ENCODE data around the gene MAP3K1.
A peak's percentile ranks its signal among the peaks of the same experiment; 100 is the strongest.

Gene MAP3K1

GRCh38 chr5:56849671-56850070, 34.3 kb downstream of the MAP3K1 start:
- no peak for DNase-seq

DNA sequence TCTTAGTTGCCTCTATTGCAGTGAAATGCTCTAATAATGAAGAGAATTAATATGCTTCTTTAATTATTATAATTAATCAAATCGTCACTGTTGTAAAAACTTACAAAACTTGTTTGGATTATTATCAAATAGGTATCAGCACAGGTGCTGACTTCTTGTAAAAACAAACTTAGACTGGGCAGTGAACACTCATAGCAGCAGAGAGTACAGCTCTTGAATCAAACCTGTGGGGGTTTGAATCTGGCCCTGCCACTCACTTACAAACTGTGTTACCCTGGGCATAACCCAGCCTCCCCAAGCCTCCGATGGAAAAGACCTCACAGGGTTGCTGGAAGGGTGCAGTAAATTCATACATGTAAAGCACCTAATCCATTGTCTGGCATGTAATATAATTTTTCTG, 35.1 kb downstream of the MAP3K1 start:
- DNase-seq: no peak

DNA sequence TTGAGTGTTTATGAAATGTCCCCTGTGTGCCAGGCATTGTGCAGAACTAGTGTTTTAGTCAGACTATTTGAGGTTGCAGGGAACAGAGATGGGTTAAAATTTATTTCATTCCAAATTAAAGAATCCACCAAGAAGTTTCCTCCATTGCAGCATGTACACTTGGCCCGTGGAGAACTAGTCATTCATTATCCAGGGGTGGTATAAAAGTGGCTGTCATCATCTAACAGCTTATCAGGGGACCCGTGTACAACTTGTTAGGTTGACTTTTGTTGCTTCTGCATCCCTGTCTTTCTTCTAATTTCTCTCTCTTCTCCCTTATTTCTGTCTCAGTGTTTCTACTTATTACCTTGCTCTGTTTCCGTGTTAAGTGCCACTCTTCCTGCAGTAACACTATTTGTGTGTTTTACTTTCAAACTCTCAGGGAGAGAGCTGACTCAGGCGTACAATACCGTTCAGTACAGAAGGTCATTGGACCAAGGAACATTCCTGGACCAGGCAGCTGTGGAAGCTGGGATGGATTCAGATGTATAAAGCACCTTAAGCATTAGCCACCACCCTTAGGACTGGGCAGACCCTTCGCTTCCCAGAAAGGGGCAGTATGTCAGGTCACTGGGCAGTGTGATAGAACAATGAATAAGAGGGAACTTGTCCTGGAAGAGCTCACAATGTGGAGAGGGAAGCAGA, 36.1 kb downstream of the MAP3K1 start:
- DNase-seq: no peak

DNA sequence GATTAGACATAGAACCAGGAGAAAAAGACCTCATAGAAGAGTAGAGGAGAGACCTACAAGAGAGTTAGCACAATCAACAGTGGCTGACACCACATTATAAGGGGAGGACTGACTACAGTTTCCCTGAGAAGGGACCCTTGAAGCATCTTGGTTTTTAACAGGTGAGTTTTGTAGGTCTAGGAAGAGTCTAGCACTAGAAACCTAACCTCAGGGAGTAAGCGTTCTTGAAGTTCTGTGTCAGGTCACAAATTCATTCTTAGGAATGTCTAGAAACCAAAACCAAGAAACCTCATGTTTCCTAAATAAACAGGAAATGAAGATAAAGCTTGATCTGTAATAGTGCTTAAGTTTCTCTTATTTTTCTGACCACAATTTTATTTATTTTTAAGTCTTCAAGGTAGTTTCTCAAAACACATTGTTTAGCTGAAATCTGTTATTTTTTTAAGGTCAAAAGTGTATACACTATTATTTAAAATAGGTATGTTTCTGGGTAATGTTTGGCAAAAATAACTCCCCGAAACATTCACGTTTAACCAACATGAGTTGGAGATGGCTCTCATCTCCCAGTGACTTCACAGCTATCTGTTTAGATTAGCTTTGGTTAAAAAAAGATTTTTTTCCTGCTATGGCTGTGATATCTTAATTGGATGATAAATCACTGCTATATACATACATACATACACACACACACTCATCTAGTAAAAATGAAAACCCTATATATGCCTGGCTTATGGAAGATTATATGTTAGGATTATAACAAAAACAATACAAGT, 37.1 kb downstream of the MAP3K1 start:
- DNase-seq: no peak

GRCh38 chr5:56853698-56854097, 38.3 kb downstream of the MAP3K1 start:
- no peak for DNase-seq

DNA sequence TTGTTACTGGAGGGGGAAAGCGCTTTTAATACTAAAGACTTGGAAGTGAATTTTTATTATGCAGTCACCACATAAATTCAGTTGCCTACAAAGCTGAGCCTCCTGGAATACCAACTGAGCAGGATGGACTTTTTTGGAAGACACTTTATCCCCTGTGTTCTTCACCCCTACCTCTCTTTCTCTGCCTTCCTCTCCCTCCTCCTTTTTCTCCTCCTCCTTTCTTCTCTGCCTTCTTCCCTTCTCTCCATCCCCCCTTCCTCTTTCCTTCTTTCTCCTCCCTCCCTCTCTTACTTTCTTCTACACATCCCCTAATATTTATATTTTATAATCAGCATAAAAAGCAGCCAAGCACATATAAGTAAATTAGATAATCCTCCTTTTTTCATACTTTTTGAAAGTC, 39.6 kb downstream of the MAP3K1 start:
- no peak for DNase-seq

DNA sequence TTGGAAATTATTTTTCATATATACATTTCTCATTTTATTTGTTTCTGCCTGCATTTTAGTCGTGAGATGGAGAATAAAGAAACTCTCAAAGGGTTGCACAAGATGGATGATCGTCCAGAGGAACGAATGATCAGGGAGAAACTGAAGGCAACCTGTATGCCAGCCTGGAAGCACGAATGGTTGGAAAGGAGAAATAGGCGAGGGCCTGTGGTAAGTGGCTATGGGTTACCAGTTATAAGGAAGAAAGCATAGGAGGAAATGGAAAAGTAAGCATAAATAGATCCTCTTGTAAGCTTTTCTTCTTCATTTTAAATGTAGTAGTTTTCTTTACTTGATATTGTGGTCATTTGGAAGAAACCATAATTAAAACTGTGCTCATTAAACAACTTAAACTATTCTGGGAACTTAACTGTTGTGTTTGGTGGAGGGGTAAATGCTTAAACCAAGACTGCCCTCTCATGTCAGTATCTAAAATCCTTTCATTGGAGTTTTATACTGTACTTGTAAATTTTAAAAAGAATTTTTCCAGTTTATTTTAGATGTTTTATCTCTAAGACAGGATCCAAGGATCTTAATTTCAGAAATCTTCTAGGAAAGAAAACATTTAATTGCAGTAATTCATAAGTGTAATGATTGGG, 41.3 kb downstream of the MAP3K1 start:
- DNase-seq: no peak

GRCh38 chr5:56858777-56859442, 43.6 kb downstream of the MAP3K1 start:
- no peak for DNase-seq

DNA sequence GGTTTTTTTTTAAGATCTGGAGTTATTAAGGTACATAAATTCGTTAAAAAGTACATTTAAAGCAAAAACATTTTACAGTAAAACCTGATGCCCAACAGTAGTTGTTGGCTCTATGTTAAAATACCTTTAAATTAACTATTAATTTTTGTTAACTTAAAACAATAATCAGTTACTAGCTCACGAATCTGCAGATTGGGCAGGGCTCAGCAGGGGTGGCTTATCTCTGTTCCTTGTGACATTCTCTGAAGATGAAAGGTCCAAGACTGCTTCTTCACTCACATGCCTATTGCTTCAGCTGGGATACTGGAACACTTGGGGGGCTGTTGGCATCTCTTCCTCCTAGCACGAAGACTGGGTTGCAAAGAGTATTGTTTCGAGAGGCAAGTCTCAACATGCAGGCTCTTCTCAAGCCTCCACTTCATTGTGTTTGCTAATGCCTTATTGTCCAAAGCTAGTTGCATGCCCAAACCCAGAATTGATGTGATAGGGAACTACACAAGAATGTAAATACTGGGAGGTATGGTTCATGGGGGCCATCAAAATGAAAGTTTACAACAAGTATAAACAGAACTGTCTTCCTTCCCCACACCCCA, 46.6 kb downstream of the MAP3K1 start:
- DNase-seq: no peak

GRCh38 chr5:56862909-56863308, 47.6 kb downstream of the MAP3K1 start:
- DNase-seq: no peak

DNA sequence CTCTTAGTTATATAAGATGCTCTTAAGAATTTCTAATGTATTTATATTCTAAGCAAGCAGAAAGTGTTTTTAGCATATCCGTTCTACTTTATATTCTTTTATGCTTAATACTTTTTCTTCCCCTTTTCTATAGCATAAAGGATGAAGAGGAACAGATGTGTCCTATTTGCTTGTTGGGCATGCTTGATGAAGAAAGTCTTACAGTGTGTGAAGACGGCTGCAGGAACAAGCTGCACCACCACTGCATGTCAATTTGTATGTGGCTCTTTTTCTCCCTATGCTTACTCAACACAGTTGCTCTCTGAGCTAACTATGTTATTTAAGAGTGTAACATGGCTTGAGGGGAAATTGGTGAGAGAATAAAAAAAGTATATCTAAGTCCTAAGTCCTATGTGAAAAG, 56.4 kb downstream of the MAP3K1 start:
- DNase-seq: no peak

DNA sequence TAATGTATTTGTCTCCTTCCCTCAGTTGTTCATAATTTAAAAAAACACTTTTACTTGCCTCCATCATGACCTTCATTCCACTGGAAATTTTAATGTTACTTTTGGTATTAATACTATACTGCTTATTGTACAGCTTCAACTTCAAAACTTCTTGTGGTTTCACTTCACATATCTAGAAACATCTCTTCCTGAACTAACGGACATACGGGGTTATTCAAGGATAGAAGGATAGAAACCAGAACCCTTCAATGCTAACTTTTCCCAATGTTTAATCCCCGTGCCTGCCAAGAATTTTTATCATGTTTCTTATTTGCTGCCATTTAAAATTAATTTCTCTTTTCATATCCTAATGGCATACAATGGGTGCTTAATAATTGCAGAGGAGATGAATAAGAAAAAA, 57.7 kb downstream of the MAP3K1 start:
- DNase-seq: no peak

DNA sequence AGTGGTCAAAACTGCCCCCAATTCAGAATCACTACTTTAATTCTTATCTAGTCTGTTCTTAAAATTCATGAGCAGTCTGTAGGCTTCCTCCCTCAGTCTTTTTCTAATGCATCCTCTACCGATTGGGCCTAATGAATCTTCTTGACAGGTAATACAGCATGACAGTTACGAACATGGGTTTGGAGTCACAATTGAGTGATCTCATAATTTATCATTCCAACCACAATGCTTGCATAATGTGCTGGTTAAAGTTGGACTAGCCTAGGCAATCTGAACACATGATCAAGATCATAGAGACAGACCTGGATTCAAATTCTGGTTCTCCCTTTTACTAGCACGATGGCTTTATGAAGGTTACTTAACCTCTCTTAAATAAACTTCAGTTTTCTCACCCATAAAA, 61.0 kb downstream of the MAP3K1 start:
- DNase-seq: no peak

DNA sequence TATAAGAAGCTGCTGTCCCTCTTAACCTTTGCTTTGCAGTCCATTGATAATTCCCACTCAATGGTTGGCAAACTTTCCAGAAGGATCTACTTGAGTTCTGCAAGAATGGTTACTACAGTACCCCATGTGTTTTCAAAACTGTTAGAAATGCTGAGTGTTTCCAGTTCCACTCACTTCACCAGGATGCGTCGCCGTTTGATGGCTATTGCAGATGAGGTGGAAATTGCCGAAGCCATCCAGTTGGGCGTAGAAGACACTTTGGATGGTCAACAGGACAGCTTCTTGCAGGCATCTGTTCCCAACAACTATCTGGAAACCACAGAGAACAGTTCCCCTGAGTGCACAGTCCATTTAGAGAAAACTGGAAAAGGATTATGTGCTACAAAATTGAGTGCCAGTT, 66.2 kb downstream of the MAP3K1 start:
- DNase-seq: no peak

GRCh38 chr5:56893251-56893951, 78.1 kb downstream of the MAP3K1 start:
- no peak for DNase-seq

GRCh38 chr5:56896763-56897162, 81.4 kb downstream of the MAP3K1 start:
- no peak for DNase-seq

GRCh38 chr5:56898213-56898612, 82.9 kb downstream of the MAP3K1 start:
- no peak for DNase-seq

DNA sequence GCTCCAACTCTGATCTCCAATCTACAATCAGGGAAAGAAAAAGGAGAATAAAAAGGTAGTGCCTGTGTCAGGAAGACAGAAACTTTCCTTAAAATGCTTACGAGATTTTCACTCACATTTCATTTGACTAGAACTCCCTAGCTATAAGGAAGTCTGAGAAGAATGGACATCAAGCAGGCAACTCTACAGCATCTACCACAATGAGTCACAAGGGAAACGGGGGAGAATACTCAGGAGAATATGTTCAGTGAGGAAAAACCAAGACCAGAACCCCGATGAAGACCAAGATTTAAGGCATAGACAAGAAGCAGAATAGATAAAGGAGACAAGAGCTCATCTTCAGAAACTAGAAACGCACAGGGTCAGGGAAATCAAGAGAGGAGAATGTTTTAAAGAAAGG, 85.0 kb downstream of the MAP3K1 start:
- no peak for DNase-seq

GRCh38 chr5:56900858-56901578, 85.7 kb downstream of the MAP3K1 start:
- peak in 1 of 2 experiments; percentile 62 for DNase-seq

DNA sequence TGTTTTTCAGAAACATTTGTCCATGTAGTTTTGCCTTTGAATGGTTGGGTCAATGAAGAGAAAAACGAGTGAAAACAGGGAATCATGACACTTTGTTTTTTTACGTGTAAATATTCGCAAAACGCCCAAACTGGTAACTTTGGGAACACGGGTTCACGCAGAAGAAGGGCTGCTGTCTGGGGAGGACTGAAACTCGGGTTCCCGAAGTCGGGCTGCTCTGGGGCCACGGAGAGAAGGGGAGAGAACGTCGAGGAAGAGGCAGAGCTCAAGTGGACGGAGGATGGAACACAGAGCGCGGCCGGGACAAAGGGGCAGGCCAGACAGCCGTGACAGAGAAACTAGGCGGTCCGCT, 93.6 kb downstream of the MAP3K1 start:
- DNase-seq: peak in 1 of 2 experiments; percentile 93

DNA sequence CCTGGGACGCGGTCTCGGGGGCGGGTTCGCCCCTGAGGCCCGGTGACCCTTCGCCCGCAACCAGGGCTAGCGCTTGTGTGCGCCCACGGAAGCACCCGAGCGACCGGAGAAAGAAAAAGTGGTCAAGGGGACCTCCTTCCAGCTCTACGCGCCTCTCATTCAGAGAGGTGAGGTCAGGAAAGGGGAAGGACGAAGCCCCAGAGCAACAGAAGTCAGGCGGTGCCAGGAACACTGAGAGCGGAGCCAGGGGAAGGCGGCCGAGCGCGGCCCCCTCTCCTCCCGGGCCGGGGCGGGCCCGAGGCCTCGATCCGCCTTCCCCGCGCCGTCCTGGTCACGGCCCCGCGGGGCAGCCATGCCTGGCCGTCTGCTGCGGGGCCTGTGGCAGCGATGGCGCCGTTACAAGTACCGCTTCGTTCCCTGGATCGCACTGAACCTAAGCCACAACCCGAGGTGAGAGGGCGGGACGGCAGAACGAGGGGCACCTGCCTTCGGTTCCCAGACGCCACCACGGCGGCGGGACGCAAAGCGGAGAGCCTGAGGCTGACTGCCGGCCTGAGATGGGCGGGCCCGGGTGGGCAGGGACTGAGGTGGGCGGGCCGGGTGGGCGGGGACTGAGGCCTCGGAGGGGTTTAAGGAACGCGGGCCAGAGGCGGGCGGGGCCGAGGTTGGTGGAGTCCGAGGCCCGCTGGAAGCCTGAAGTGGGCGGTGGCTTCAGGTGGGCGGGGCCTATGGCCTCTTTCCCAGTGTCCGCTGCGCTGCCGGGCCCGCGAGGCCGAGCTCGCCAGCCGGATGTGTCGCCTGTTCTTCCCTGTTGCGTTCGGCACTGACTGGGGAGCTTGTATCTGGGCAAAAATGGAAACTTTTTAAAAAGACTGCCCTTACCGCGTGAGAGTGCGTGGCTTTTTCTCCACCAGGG, 94.2 kb downstream of the MAP3K1 start, which contains the start of gene SETD9:
Gene SETD9, plus strand, starts transcription at position 303 of the 916 bp plus-strand sequence. Its CDS starts 50 bp downstream, at position 353.
- DNase-seq: peak; percentile 89 to 97

All from SW 1271 (cell line).